ENCODE measurements around the gene SCAMP4.
A peak's percentile ranks its signal among the peaks of the same experiment; 100 is the strongest.
"Not testable (repeated sequence)": the region's sequence is repeated elsewhere in the genome, so short reads cannot be mapped to it uniquely, and the experiment has no call there.

Gene SCAMP4

GRCh38 chr19:1867349-1867724, 37.9 kb upstream of the SCAMP4 start:
- DNase-seq, result no peak

GRCh38 chr19:1868971-1869370, 36.2 kb upstream of the SCAMP4 start:
- no peak for DNase-seq

- DNase-seq, result no peak
These were observed 34.0 kb upstream of the SCAMP4 start for GRCh38 chr19:1871140-1871597.

- DNase-seq, result no peak
These were observed 33.6 kb upstream of the SCAMP4 start for GRCh38 chr19:1871630-1872029.

GRCh38 chr19:1872807-1873523, 32.2 kb upstream of the SCAMP4 start:
- DNase-seq, result no peak

- no peak for DNase-seq
These were observed 31.4 kb upstream of the SCAMP4 start for GRCh38 chr19:1873524-1874473.

GRCh38 chr19:1874554-1875185, 30.5 kb upstream of the SCAMP4 start:
- no peak for DNase-seq

- not testable (repeated sequence) for DNase-seq
These were observed 29.9 kb upstream of the SCAMP4 start for GRCh38 chr19:1875265-1875645.

- peak; percentile 88 for DNase-seq
These were observed 29.3 kb upstream of the SCAMP4 start for GRCh38 chr19:1875646-1876495.

GRCh38 chr19:1876496-1877279, 28.5 kb upstream of the SCAMP4 start:
- not testable (repeated sequence) for DNase-seq

- DNase-seq, result not testable (repeated sequence)
These were observed 27.9 kb upstream of the SCAMP4 start for GRCh38 chr19:1877280-1877660.

- not testable (repeated sequence) for DNase-seq
These were observed 26.6 kb upstream of the SCAMP4 start for GRCh38 chr19:1878583-1878982.

GRCh38 chr19:1879982-1880381, 25.2 kb upstream of the SCAMP4 start:
- not testable (repeated sequence) for DNase-seq

- DNase-seq, result no peak
These were observed 24.4 kb upstream of the SCAMP4 start for GRCh38 chr19:1880611-1881392.

- DNase-seq, result not testable (repeated sequence)
These were observed 23.7 kb upstream of the SCAMP4 start for GRCh38 chr19:1881393-1882088.

- peak; percentile 72 for DNase-seq
These were observed 23.0 kb upstream of the SCAMP4 start for GRCh38 chr19:1882089-1882785.

GRCh38 chr19:1882786-1883692, 22.2 kb upstream of the SCAMP4 start:
- no peak for DNase-seq

- DNase-seq, result no peak
These were observed 21.4 kb upstream of the SCAMP4 start for GRCh38 chr19:1883784-1884183.

Data from stimulated activated CD4-positive, alpha-beta T cell treated with anti-CD3 and anti-CD28 coated beads, Interleukin-4, amount 100 ng/mL, for 24 hours (primary cell).